Upper lobe of left lung (tissue), 6 donors: Measurements from ENCODE around the gene DRC1. TPM values are rescaled to one million over a fixed set of nuclear protein-coding genes. Genes with fewer than 3 reads are reported as not detected.

Source experiments
- ATAC-seq, 2 donors: fragments of 200-7000 bp; cut with Tn5 transposase; one replicate each; pipeline ENCODE4 v1.9.1; 2022; ENCODE audit warnings: mild to moderate bottlenecking in 2 of 2, moderate library complexity in 2 of 2; ENCODE audit not compliant: low FRiP score in 2 of 2
- DNase-seq, 2 donors: peaks; one replicate each; pipeline ENCODE4 v3.0.0-alpha.2; 2019 to 2020
- H3K27ac ChIP-seq, 4 donors: fragments of 200-600 bp; sonication (generic); one replicate each; pipeline ENCODE4 v1.5.1; 2016 to 2019
- H3K27me3 ChIP-seq, 4 donors: fragments of 200-600 bp; sonication (generic); one replicate each; pipeline ENCODE4 v1.5.1; 2017 to 2019
- H3K36me3 ChIP-seq, 4 donors: fragments of 200-600 bp; sonication (generic); one replicate each; pipeline ENCODE4 v1.5.1; 2016 to 2019
- H3K4me1 ChIP-seq, 4 donors: fragments of 200-600 bp; sonication (generic); one replicate each; pipeline ENCODE4 v1.5.1; 2018 to 2019
- H3K4me3 ChIP-seq, 4 donors: fragments of 200-600 bp; sonication (generic); one replicate each; pipeline ENCODE4 v1.5.1; 2017 to 2019; ENCODE audit warnings: mild to moderate bottlenecking in 2 of 4, moderate library complexity in 1 of 4
- H3K9me3 ChIP-seq, 4 donors: fragments of 200-600 bp; sonication (generic); one replicate each; pipeline ENCODE4 v1.5.1; 2018 to 2019
- EP300 ChIP-seq, 4 donors: sonication (generic); formaldehyde crosslinking; IDR thresholded peaks; one replicate each; pipeline ENCODE4 v1.5.1; 2017; ENCODE audit warnings: antibody characterized with exemption in 4 of 4, control low read depth in 2 of 4
- POLR2A ChIP-seq, 4 donors: fragments of 450-650 bp; IDR thresholded peaks; one replicate each; pipeline ENCODE4 v1.5.1; 2016 to 2017; ENCODE audit warnings: antibody characterized with exemption in 4 of 4, mild to moderate bottlenecking in 2 of 4
- POLR2AphosphoS5 ChIP-seq, 2 donors: sonication (generic); formaldehyde crosslinking; IDR thresholded peaks; one replicate each; pipeline ENCODE4 v1.5.1; 2017; ENCODE audit warnings: antibody characterized with exemption in 2 of 2
- WGBS, 2 donors: methylation state at CpG; one replicate each; pipeline ENCODE4 v1.1.5; 2017 to 2018; 5-methylcytosine and 5-hydroxymethylcytosine counted together
- total RNA-seq, 6 donors: library from RNA; depleted of rRNA in 4 of 6; stranded (reverse); fragments of >200 nt in 4 of 6; gene quantifications; one replicate each; pipeline versions ENCODE4 v1.1.0 to v1.2.1, GENCODE V29; 2016 to 2021
- TF ChIP-seq, protein P1 (sequence below), 6 experiments: fragments of 450-650 bp in 4 of 6; fragments of 200-600 bp in 2 of 6; sonication (generic) in 2 of 6; IDR thresholded peaks; one replicate each; pipeline ENCODE4 v1.5.1; 2016 to 2019; ENCODE audit warnings: antibody characterized with exemption in 6 of 6
- donor health status: DM: no; HTN: no; CAD: no; lungs with moderate emphysema.
- donor health status: DM: no; HTN: yes; CAD: no; lungs with severe emphysema.

DRC1 gene
- total RNA-seq, 6 donors from 2014 or later: 0.17 to 27.4 (median 4.7) TPM

DNA sequence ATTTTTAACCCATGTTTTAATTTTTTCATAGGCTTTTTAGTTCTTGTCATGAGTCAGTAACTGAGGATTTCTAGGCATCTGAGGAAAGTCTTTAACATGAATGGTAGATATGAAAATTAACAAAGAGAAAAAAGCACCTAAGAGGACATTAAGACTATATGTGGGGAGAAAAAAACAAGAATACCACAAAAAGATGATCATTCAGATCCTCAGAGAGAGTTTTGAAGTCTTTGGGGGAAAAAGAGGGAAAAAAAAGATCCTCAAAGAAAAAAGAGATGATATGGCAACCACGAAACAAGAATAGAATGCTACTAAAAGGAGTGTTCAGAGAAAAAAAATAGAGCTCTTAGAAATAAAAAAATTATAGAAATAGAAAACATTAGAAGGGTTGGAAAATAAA lies 8.1 kb downstream of the DRC1 start:
- H3K9me3 ChIP-seq: no peaks in the 10 kb centered on the region
- no peak for TF ChIP-seq POLR2A (IDR thresholded peaks at IDR 0.05)
- H3K4me1 ChIP-seq: no peaks in the 10 kb centered on the region
- H3K36me3 ChIP-seq: no peaks in the 10 kb centered on the region
- no peak for ATAC-seq
- WGBS, 2 donors: 88 to 89% methylated on average over 1 of the region's 1 CpG
- no peak overlapping the region for H3K27ac ChIP-seq
- DNase-seq: no peak
- no peak overlapping the region for H3K4me3 ChIP-seq
- no peaks in the 10 kb centered on the region for H3K27me3 ChIP-seq

DNA sequence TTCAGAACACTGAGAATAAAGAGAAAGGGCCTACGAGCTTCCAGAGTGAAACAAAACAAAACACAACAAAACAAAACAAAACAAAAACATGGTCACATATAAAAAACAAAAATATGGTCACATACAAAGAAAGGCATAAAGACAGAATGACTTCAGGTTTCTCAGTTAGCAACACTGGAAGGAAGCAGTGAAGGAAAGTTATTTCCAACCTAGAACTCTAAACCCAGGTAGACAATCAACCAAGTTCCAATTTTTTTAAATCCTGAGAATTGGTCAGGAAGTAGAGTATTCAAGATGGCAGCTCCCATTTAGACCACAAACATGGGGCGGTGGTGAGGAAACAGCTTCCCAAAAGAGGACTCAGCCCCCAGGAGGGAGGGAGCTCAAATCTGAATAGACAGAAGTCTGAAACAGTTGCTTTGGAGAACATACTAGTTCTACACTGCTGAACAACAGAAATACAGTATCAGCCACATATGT lies 9.1 kb downstream of the DRC1 start:
- Histone ChIP-seq H3K27me3 (no peaks in the 10 kb centered on the region), H3K4me1 (no peaks in the 10 kb centered on the region), H3K4me3 (no peak overlapping the region), H3K36me3 (no peaks in the 10 kb centered on the region), H3K27ac (no peak overlapping the region), H3K9me3 (no peaks in the 10 kb centered on the region)
- WGBS, 2 donors: 85 to 86% methylated on average over 2 of the region's 2 CpGs
- DNase-seq: no peak
- TF ChIP-seq POLR2AphosphoS5 (IDR thresholded peaks at IDR 0.05): no peak
- no peak for TF ChIP-seq EP300 (IDR thresholded peaks at IDR 0.05)
- no peak for ATAC-seq

DNA sequence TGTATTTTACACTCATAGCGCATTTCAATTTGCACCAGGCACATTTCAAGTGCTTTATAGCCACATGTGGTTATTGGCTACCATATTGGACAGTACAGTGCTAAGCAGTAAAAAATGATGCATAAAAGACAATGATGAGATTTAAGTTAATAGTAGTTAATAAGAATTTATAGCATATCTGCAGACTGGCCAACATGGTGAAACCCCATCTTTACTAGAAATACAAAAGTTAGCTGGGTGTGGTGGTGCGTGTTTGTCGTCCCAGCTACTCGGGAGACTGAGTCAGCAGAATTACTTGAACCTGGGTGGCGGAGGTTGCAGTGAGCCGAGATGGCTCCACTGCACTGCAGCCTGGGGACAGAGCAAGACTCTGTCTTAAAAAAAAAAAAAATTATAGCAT lies 9.7 kb downstream of the DRC1 start:
- no peak for ATAC-seq
- Histone ChIP-seq H3K4me1 (no peaks in the 10 kb centered on the region), H3K27me3 (no peaks in the 10 kb centered on the region)

DNA sequence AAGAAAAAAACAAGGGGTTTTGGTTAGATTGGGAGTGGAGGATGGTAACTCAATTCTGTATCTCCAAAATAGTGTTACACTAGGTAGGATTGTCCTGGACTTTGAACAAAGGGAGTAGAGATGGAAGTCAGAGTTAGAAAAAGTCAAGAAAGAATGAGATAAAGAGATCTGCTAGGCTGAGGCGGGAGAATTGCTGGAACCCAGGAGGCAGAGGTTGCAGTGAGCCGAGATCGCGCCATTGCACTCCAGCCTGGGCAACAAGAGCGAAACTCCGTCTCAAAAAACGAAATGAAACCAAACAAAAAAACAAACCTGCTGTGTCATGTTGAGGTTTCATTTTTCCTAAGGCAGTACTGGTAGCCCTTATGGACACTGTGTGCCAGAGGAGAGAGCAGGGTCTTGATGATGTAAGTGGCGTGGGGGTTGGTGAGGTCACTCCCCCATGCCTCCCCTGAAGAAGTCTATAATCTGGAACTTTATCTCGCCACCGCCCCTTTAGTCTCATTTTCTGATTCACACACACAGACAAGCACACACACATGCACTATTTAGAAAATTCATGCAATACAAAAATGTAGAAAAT lies 10.5 kb downstream of the DRC1 start:
- Histone ChIP-seq H3K4me1 (no peaks in the 10 kb centered on the region), H3K27me3 (no peaks in the 10 kb centered on the region), H3K36me3 (no peaks in the 10 kb centered on the region), H3K27ac (peak overlapping the region in 2 of 4 donors; percentile 0 to 18), H3K4me3 (peak overlapping the region in 3 of 4 donors; percentile 6 to 31 (median 14)), H3K9me3 (no peaks in the 10 kb centered on the region)
- no peak for TF ChIP-seq POLR2AphosphoS5 (IDR thresholded peaks at IDR 0.05)
- no peak for TF ChIP-seq POLR2A (IDR thresholded peaks at IDR 0.05)
- no peak for TF ChIP-seq EP300 (IDR thresholded peaks at IDR 0.05)
- TF ChIP-seq, protein P1, sequence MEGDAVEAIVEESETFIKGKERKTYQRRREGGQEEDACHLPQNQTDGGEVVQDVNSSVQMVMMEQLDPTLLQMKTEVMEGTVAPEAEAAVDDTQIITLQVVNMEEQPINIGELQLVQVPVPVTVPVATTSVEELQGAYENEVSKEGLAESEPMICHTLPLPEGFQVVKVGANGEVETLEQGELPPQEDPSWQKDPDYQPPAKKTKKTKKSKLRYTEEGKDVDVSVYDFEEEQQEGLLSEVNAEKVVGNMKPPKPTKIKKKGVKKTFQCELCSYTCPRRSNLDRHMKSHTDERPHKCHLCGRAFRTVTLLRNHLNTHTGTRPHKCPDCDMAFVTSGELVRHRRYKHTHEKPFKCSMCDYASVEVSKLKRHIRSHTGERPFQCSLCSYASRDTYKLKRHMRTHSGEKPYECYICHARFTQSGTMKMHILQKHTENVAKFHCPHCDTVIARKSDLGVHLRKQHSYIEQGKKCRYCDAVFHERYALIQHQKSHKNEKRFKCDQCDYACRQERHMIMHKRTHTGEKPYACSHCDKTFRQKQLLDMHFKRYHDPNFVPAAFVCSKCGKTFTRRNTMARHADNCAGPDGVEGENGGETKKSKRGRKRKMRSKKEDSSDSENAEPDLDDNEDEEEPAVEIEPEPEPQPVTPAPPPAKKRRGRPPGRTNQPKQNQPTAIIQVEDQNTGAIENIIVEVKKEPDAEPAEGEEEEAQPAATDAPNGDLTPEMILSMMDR (IDR thresholded peaks at IDR 0.05): no peak
- WGBS, 2 donors: 56 to 60% methylated on average over 10 of the region's 10 CpGs
- DNase-seq (no peak), ATAC-seq (peak in 1 of 2 donors; percentile 73)

More for the DNA sequence above, 9.7 kb downstream of the DRC1 start:
- 91 to 93% methylated on average over 6 of the region's 6 CpGs for WGBS, 2 donors
- no peak overlapping the region for H3K27ac ChIP-seq
- no peak for TF ChIP-seq POLR2A (IDR thresholded peaks at IDR 0.05)
- TF ChIP-seq POLR2AphosphoS5 (IDR thresholded peaks at IDR 0.05): no peak
- no peak for TF ChIP-seq EP300 (IDR thresholded peaks at IDR 0.05)
- TF ChIP-seq, protein P1 (IDR thresholded peaks at IDR 0.05): no peak
- no peak overlapping the region for H3K4me3 ChIP-seq
- DNase-seq: no peak
- no peaks in the 10 kb centered on the region for H3K9me3 ChIP-seq
- no peaks in the 10 kb centered on the region for H3K36me3 ChIP-seq

DNA sequence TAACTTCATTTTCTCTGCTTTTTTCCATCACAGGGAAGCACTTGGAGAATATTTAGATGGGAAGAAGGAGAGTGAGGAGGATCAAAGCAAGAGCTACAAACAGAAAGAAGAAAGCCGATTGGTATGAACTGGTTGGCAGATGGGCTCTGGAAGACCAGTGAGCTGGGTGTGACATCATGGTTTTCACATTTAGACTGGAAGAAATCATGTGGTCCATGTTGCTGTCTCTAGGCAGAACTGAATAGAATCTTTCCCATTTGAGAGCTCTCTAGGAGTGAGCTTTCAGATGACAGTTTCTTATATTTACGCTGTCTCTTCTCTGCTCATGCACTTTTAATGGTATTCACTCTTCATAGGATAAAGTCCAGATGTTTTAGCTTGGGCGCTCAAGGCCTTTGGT lies 12.6 kb downstream of the DRC1 start:
- Histone ChIP-seq H3K27ac (no peak overlapping the region), H3K27me3 (no peaks in the 10 kb centered on the region), H3K36me3 (no peaks in the 10 kb centered on the region), H3K9me3 (no peaks in the 10 kb centered on the region), H3K4me1 (no peaks in the 10 kb centered on the region), H3K4me3 (no peak overlapping the region)
- no peak for DNase-seq
- no peak for ATAC-seq
- TF ChIP-seq POLR2AphosphoS5 (IDR thresholded peaks at IDR 0.05): no peak
- TF ChIP-seq, protein P1 (IDR thresholded peaks at IDR 0.05): no peak
- TF ChIP-seq POLR2A (IDR thresholded peaks at IDR 0.05): no peak
- TF ChIP-seq EP300 (IDR thresholded peaks at IDR 0.05): no peak
- 88 to 91% methylated on average over 3 of the region's 3 CpGs for WGBS, 2 donors

DNA sequence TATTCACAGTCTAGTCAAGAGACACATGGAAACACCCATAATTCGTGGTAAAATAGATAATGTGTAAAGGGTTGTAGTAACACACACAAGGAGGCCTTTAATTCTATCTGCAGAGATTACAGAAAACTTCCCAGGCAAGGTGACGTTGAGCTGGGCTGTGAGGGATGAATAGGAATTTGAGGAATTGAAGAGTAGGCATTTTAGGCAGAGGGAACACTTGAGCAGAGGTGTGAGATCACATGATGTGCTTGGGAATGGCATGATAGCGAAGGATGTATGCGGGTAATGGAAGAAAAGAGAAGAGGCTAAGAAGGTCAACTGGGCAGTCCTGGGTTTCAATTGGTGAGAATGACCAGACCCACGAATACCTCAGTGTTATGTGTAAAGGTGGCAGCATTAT lies 20.2 kb downstream of the DRC1 start:
- 86 to 88% methylated on average over 5 of the region's 5 CpGs for WGBS, 2 donors
- Histone ChIP-seq H3K27ac (no peak overlapping the region), H3K36me3 (no peaks in the 10 kb centered on the region), H3K9me3 (no peaks in the 10 kb centered on the region), H3K4me3 (no peak overlapping the region), H3K4me1 (no peaks in the 10 kb centered on the region), H3K27me3 (no peaks in the 10 kb centered on the region)
- ATAC-seq: no peak
- DNase-seq: no peak
- TF ChIP-seq EP300 (IDR thresholded peaks at IDR 0.05) (no peak), POLR2AphosphoS5 (IDR thresholded peaks at IDR 0.05) (no peak), POLR2A (IDR thresholded peaks at IDR 0.05) (no peak)
- TF ChIP-seq, protein P1 (IDR thresholded peaks at IDR 0.05): no peak
